ENCODE data around the gene CCDC186. TPM values are rescaled to one million over a fixed set of nuclear protein-coding genes. Genes with fewer than 3 reads are reported as not detected.

The CCDC186 gene
- total RNA-seq, 1 donor from 2014 or later, result 31.1 TPM

Other genes with a start within 250 kb of the CCDC186 start
- gene ADRB1, start 130.3 kb downstream of the CCDC186 start, total RNA-seq, result under 0.01 TPM in 1 of 2 replicates, not detected in the other
- gene TDRD1, start 5.2 kb upstream of the CCDC186 start, total RNA-seq, result 0.69 and 8.1 TPM in 2 replicates
- gene VWA2, start 65.1 kb upstream of the CCDC186 start, total RNA-seq, result 3.5 and 4.7 TPM in 2 replicates
- gene AFAP1L2, start 230.3 kb upstream of the CCDC186 start, total RNA-seq, result 40.1 and 71.4 TPM in 2 replicates